HG03354 (cell line): ENCODE data around the gene FAF1.
A peak's percentile ranks its signal among the peaks of the same experiment; 100 is the strongest.
"Not testable (repeated sequence)": the region's sequence is repeated elsewhere in the genome, so short reads cannot be mapped to it uniquely, and the experiment has no call there.

ENCODE experiments used
- ATAC-seq: cut with Tn5 transposase; IDR thresholded peaks from one replicate; pipeline ENCODE4 v1.9.1; 2021; ENCODE audit warnings: mild to moderate bottlenecking; ENCODE audit not compliant: unreplicated experiment, poor library complexity, severe bottlenecking

The FAF1 gene

DNA sequence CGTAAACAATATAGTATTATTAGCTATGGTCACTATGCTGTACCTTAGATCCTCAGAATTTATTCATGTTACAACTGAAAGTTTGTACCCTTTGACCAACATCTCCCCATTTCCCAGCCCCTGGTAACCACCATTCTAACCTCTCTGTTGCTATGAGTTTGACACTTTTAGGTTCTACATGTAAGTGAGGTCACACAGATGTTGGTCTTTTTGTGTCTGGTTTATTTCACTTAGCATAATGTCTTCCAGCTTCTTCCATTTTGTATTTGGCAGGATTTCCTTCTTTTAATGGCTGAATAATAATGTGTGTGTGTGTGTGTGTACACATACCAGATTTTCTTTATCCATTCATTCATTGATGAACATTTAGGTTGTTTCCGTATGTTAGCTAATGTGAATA, 139.5 kb downstream of the FAF1 start:
- no peak for ATAC-seq

DNA sequence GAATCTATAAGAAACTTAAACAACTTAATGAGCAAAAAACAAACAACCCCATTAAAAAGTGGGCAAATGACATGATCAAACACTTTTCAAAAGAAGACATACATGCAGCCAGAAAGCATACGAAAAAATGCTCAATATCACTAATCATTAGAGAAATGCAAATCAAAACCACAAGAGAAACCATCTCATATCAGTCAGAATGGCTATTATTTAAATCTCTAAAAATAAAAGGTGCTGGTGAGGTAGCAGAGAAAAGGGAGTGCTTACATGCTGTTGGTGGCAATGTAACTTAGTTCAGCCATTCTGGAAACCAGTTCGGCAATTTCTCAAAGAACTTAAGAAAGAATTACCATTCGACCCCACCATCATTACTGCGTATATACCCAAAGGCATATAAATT, 147.7 kb downstream of the FAF1 start:
- peak; percentile 67 for ATAC-seq

- ATAC-seq: no peak
Observed at GRCh38 chr1:50808296-50808695, 151.8 kb downstream of the FAF1 start.

GRCh38 chr1:50796272-50796671, 163.8 kb downstream of the FAF1 start:
- no peak for ATAC-seq

- ATAC-seq: no peak
Observed at GRCh38 chr1:50793521-50793920, 166.5 kb downstream of the FAF1 start.

DNA sequence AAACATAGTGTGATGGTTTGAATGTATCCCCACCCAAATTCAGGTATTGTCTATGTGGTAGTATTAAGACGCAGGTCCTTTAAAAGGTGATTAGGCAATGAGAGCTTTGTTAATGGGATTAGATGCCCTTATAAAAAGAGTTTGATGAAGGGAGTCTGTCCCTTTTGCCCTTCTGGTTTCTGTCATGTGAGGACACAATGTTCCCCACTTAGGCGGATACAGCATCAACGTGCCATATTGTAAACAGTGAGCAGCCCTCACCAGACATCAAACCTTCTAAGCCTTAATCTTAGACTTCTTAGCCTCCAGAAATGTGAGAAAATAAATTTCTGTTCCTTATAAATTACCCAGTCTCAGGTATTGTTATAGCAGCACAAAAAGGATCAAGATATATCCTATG, 172.8 kb downstream of the FAF1 start:
- no peak for ATAC-seq

DNA sequence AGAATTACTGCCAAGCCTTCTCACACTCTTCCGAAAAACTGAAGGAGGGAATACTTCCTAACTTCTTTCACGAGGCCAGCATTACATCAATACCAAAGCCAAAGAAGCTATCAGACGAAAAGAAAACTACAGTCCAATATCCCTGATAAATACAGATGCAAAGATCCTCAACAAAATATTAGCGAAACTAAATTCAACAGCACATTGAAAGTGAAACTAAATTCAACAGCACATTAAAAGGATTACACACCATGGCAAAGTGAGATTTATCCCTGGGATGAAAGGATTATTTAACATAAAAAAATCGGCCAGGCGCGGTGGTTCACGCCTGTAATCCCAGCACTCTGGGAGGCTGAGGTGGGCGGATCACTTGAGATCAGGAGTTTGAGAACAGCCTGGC, 176.8 kb downstream of the FAF1 start:
- no peak for ATAC-seq

- no peak for ATAC-seq
Observed at GRCh38 chr1:50780797-50781196, 179.3 kb downstream of the FAF1 start.

DNA sequence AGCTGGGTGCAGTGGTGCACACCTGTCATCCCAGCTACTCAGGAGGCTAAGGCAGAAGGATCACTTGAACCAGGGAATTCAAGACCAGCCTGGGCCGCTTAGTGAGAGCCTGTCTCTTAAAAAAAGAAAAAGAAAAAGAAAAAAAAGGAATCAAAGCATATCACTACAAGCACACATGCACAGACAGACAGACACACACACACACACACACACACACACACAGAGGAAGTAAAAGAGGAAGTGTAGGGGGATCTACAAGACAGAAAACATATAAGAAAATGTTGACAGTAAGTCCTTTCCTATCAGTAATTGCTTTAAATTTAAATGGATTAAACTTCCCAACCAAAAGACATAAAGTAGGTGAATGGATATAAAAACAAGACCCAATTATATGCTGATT, 180.3 kb downstream of the FAF1 start:
- no peak for ATAC-seq

- no peak for ATAC-seq
Observed at GRCh38 chr1:50775740-50776139, 184.3 kb downstream of the FAF1 start.

DNA sequence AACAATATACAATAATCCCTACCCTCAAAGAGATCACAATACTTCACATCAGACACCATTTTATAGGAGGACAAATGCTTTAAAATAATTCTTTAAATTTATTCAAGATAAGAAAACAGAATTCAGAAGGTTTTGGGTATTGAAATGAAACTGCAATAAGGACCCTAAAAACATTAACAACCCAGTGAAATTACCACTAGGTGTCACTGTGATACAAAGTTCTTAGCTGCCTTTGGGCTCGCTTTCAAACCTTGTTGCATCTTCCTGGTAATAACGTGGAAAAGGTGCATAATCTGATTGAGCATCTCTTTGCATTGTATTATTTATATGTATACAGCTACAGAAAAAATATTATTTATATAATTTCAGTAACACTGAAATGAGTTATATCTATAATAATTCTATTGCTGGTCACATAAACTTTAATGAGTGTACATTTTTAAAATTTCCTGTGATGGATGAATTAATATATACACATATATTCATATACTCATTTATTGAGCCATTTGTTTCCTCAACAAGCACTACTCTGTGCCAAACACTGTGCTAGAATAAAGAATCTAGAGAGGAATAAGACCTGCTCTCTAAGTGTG, 185.2 kb downstream of the FAF1 start:
- ATAC-seq: no peak

GRCh38 chr1:50766688-50767087, 193.4 kb downstream of the FAF1 start:
- no peak for ATAC-seq

GRCh38 chr1:50756543-50756942, 203.5 kb downstream of the FAF1 start:
- not testable (repeated sequence) for ATAC-seq

DNA sequence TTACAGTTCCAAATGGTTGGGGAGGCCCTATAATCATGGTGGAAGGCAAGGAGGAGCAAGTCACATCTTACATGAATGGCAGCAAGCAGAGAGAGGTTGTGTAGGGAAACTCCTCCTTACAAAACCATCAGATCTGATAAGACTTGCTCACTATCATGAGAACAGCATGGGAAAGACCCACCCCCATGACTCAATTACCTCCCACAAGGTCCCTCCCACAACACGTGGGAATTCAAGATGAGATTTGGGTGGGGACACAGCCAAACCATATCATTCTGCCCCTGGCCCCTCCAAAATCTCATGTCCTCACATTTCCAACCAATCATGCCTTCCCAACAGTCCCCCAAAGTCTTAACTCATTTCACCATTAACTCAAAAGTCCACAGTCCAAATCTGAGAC, 205.3 kb downstream of the FAF1 start:
- ATAC-seq: not testable (repeated sequence)

GRCh38 chr1:50750021-50750619, 209.9 kb downstream of the FAF1 start:
- no peak for ATAC-seq

GRCh38 chr1:50747394-50747793, 212.7 kb downstream of the FAF1 start:
- ATAC-seq: no peak

GRCh38 chr1:50742523-50742922, 217.5 kb downstream of the FAF1 start:
- ATAC-seq: no peak

- no peak for ATAC-seq
Observed at GRCh38 chr1:50739125-50739524, 220.9 kb downstream of the FAF1 start.

- ATAC-seq: no peak
Observed at GRCh38 chr1:50735443-50735842, 224.6 kb downstream of the FAF1 start.

GRCh38 chr1:50727578-50727977, 232.5 kb downstream of the FAF1 start:
- ATAC-seq: not testable (repeated sequence)

GRCh38 chr1:50724626-50725286, 235.3 kb downstream of the FAF1 start:
- ATAC-seq: peak; percentile 75
